Stimulated activated CD4-positive, alpha-beta T cell treated with anti-CD3 and anti-CD28 coated beads, Interleukin-12 subunit alpha, Interleukin-12 subunit beta, amount 100 ng/mL, for 48 hours (primary cell): Measurements from ENCODE around the gene C11orf42.

Experiments
- DNase-seq, 3 donors: peaks; one replicate each; pipeline ENCODE4 v3.0.0-alpha.2; 2020; ENCODE audit warnings: low read depth in 2 of 3, low spot score in 1 of 3

The C11orf42 gene

DNA sequence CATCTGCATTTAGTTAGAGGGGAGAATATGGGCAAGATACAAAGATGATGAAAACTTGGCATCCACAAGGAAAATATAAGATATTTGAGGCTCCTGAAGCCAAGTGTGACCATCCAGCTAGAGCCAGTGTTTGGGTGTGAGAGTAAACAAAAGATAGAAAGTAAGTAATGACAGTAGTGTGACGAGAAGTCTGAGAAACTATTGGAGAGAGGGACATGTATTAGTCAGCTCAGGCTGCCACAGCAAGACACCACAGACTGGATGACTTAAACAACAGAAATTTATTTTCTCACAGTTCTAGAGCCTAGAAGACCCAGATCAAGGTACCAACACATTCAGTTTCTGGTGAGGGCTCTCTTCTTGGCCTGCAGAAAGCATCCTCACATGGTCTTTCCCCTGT is 47.8 kb downstream of the C11orf42 start:
- DNase-seq, result no peak

GRCh38 chr11:6258141-6258540 is 52.8 kb downstream of the C11orf42 start:
- no peak for DNase-seq

DNA sequence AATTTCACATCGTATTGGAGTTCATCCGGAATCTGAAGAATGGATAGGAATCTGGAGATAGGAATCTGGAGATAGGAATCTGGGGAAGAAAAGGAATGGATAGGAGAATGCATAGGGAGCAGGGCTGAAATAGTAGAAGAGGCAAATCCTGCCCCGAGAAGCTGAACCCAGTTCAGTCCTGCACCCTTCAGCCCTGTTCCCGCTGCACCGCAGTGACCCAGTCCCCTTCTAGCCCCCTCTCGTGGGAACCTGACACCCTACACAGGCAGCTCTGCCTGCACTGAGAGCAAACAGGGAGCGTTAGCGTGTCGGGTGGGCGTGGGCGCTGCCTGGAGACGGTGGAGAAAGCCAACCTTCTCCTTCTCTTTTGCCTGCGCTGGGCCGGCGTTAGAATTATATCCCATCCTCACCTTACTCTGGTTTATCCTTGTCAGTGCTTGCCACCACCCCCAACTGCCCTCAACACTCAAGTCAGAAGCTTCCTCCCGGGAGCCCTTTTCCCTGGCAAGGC is 53.3 kb downstream of the C11orf42 start:
- no peak for DNase-seq

GRCh38 chr11:6260207-6260726 is 54.9 kb downstream of the C11orf42 start:
- no peak for DNase-seq
